Astrocyte of the cerebellum (primary cell): ENCODE data around the gene NKD2.
"Not testable (repeated sequence)": the region's sequence is repeated elsewhere in the genome, so short reads cannot be mapped to it uniquely, and the experiment has no call there.

Experiments used
- DNase-seq: peaks from one replicate; pipeline ENCODE4 v3.0.0-alpha.2; 2011; ENCODE audit warnings: low read depth
- H3K4me3 ChIP-seq: 2 replicates; pipeline ENCODE4 v1.5.1; 2011; ENCODE audit warnings: mild to moderate bottlenecking, low read depth, low read length, moderate library complexity
- CTCF ChIP-seq: IDR thresholded peaks from 2 replicates; pipeline ENCODE4 v1.5.1; 2012; ENCODE audit warnings: low read length, low read depth, moderate library complexity, mild to moderate bottlenecking; ENCODE audit errors: missing control alignments
- in situ Hi-C: cut with HindIII; loops from 2 replicates; pipeline ENCODE4 v1.10.0; 2017; ENCODE audit warnings: low sequenced_read_pairs

The NKD2 gene

GRCh38 chr5:1079961-1080360 lies 71.4 kb downstream of the NKD2 start:
- no peak for TF ChIP-seq CTCF
- no peak overlapping the region for H3K4me3 ChIP-seq
- in situ Hi-C loops: no loop called here
- DNase-seq: no peak

- DNase-seq: no peak
- TF ChIP-seq CTCF: no peak
- in situ Hi-C loops: no loop called here
- no peak overlapping the region for H3K4me3 ChIP-seq
Observed at GRCh38 chr5:1080432-1080831, 71.8 kb downstream of the NKD2 start.

GRCh38 chr5:1081519-1081918 lies 72.9 kb downstream of the NKD2 start:
- TF ChIP-seq CTCF: no peak
- no peak for DNase-seq
- in situ Hi-C loops: no loop called here
- no peak overlapping the region for H3K4me3 ChIP-seq

- H3K4me3 ChIP-seq, in situ Hi-C loops, DNase-seq: not testable (repeated sequence)
Observed at GRCh38 chr5:1083026-1083425, 74.4 kb downstream of the NKD2 start.

- TF ChIP-seq CTCF: no peak
- no peak overlapping the region for H3K4me3 ChIP-seq
- in situ Hi-C loops: no loop called here
- DNase-seq: no peak
Observed at GRCh38 chr5:1083823-1084605, 75.4 kb downstream of the NKD2 start.

GRCh38 chr5:1085391-1085790 lies 76.8 kb downstream of the NKD2 start:
- no peak for TF ChIP-seq CTCF
- no peak for DNase-seq
- no peak overlapping the region for H3K4me3 ChIP-seq
- in situ Hi-C loops: no loop called here

GRCh38 chr5:1086137-1086536 lies 77.5 kb downstream of the NKD2 start:
- DNase-seq: no peak
- H3K4me3 ChIP-seq: no peak overlapping the region
- no peak for TF ChIP-seq CTCF
- in situ Hi-C loops: no loop called here
